ENCODE measurements around the gene DYNLL1.
A peak's percentile ranks its signal among the peaks of the same experiment; 100 is the strongest.

- TF ChIP-seq CTCF (IDR thresholded peaks at IDR 0.05; ENCODE audit: low read depth, low read length) (no peak), POLR2A (IDR thresholded peaks at IDR 0.05; ENCODE audit: extremely low read depth, insufficient read length) (no peak), MYC (IDR thresholded peaks at IDR 0.05; ENCODE audit: low read depth, low read length) (0 out of 2 replicates have a peak, but pooled peaks have one; percentile 19)
Observed at GRCh38 chr12:120540445-120540844, 44.5 kb downstream of the DYNLL1 start.
